Measurements from ENCODE around the gene SLC38A5. TPM values are rescaled to one million over a fixed set of nuclear protein-coding genes. Genes with fewer than 3 reads are reported as not detected.
"Not testable (repeated sequence)": the region's sequence is repeated elsewhere in the genome, so short reads cannot be mapped to it uniquely, and the experiment has no call there.

Gene SLC38A5
- total RNA-seq, 1 donor from 2014 or later: 146 TPM

DNA sequence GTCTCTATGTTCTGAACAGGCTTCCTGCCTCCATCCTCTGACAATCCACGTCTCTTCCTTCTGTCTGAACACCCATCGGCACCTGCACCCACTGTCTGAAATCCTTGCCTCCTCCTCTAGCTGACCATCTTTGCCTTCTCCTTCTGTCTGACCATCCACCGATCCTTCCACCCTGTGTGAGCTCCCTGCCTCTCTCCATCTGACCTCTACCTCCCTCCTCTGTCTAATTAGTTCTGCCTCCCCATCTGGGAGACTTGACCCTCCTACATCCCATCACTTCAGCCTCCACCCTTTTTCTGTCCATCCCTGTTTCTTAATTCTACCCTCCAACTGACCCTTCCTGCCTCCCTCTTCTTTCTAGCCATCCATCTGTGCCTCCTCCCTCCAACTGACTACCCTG, 10.0 kb downstream of the SLC38A5 start:
- intact Hi-C loops (cut with micrococcal nuclease): no loop called here
- Mint-ChIP-seq H3K4me3 (ENCODE audit: low read depth) (no peak overlapping the region), H3K4me1 (ENCODE audit: low read depth) (peaks cover 12% of the 10 kb centered on the region), H3K36me3 (ENCODE audit: low read depth) (peaks cover 53% of the 10 kb centered on the region), H3K9me3 (no peaks in the 10 kb centered on the region), H3K27me3 (ENCODE audit: low read depth) (no peaks in the 10 kb centered on the region), H3K27ac (no peak overlapping the region)
- no peak for DNase-seq (ENCODE audit: low spot score)

DNA sequence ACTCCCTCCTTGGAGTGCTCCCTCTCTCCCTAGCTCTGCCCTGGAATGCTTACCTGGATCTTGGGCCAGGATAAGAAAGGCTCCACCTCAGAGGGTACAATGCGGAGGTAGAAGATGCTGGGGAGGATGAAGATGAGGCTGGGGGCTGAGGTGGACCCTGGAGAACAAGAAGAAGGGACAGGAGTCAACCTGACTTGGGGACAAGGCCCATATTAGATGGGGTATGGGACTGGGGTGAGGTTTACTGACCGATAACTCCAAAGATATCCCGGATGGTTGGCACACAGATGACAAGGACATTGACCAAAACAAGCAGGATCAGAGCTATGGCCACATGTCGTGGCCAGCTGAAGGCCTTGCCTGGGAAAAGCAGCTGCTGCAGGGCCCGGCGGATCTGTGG, 10.6 kb downstream of the SLC38A5 start:
- H3K9me3 Mint-ChIP-seq: no peaks in the 10 kb centered on the region
- H3K27ac Mint-ChIP-seq: no peak overlapping the region
- no peak overlapping the region for H3K4me3 Mint-ChIP-seq (ENCODE audit: low read depth)
- intact Hi-C loops (cut with micrococcal nuclease): no loop called here
- peaks cover 50% of the 10 kb centered on the region for H3K36me3 Mint-ChIP-seq (ENCODE audit: low read depth)
- DNase-seq (ENCODE audit: low spot score): no peak
- no peaks in the 10 kb centered on the region for H3K27me3 Mint-ChIP-seq (ENCODE audit: low read depth)
- peaks cover 10% of the 10 kb centered on the region for H3K4me1 Mint-ChIP-seq (ENCODE audit: low read depth)

DNA sequence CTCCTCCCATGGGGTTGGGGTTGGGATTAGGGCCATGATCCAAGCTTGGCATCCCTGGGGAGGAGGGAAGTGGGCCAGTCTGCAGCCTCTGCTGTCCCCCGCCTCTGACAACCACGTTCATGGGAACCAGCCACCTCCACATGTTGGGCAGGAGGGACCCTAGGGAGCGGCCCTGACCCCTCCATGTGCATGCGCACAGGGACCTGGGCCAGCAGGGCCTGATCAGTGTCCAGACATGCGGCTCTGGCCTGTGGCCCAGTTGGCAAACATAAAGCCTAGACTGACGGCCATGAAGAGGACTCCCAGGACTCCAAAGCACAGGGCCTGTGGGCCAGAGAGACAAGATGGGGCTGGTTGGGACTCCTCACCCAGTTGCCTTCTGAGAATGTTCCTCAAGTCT, 11.3 kb downstream of the SLC38A5 start:
- no peak for DNase-seq (ENCODE audit: low spot score)

DNA sequence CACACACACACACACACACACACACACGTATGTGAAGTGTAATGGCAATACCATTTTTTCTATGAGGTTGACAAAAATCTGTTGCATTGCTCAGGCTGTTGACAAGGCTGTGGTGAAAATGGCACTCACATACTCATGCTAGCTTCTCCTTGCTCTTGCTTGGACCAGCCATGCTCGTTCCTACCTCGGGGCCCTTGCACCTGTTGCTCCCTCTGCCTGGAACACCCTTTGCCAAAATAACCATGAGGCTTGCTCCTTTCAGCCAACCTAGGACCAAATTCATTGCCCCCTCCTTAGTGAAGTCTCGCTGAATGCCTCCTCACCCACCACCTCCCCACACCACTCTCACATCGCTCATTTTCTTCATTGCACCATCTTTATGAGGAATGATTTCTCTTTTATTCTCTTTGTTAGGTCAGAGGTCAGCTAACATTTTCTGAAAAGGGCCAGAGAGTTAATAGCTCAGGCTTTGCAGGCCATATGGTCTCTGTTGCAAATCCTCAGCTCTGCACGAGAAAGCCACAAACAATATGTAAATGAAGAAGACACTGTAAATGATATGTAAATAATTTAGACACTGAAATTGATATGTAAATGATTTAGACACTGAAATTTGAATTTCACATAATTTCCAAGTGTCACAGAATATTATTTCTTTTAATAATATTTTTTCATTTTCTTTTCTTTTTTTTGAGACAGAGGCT, 13.3 kb downstream of the SLC38A5 start:
- no peak for DNase-seq (ENCODE audit: low spot score)
- Mint-ChIP-seq H3K27ac (no peak overlapping the region), H3K4me3 (ENCODE audit: low read depth) (no peak overlapping the region), H3K9me3 (no peaks in the 10 kb centered on the region), H3K4me1 (ENCODE audit: low read depth) (no peaks in the 10 kb centered on the region), H3K27me3 (ENCODE audit: low read depth) (no peaks in the 10 kb centered on the region), H3K36me3 (ENCODE audit: low read depth) (peaks cover 34% of the 10 kb centered on the region)
- intact Hi-C loops (cut with micrococcal nuclease): no loop called here

More for the DNA sequence above, 11.3 kb downstream of the SLC38A5 start:
- no peaks in the 10 kb centered on the region for H3K27me3 Mint-ChIP-seq (ENCODE audit: low read depth)
- no peaks in the 10 kb centered on the region for H3K9me3 Mint-ChIP-seq
- no peak overlapping the region for H3K4me3 Mint-ChIP-seq (ENCODE audit: low read depth)
- peaks cover 43% of the 10 kb centered on the region for H3K36me3 Mint-ChIP-seq (ENCODE audit: low read depth)
- peaks cover 4% of the 10 kb centered on the region for H3K4me1 Mint-ChIP-seq (ENCODE audit: low read depth)
- intact Hi-C loops (cut with micrococcal nuclease): no loop called here
- no peak overlapping the region for H3K27ac Mint-ChIP-seq

DNA sequence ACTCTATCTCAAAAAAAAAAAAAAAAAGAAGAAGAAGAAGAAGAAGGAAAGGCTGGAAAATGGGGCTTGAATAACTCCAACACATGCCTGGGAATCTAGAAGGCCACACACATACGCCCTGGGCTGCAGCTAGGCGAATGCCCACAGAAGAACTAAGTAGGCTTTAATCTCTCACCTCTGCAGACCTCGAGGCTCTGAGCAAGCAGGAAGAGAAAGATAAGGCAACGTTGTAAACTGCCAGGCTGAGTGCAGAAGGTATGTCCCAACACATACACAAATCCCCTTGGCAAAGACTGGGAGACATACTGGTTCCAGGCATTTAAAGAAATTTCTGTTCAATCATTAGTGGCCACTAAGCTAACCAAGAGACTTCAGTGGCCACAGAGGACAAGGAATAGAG, 18.4 kb downstream of the SLC38A5 start:
- H3K4me3 Mint-ChIP-seq (ENCODE audit: low read depth): no peak overlapping the region
- intact Hi-C loops (cut with micrococcal nuclease): no loop called here
- no peaks in the 10 kb centered on the region for H3K9me3 Mint-ChIP-seq
- DNase-seq (ENCODE audit: low spot score): no peak
- no peak overlapping the region for H3K27ac Mint-ChIP-seq
- peaks cover under 1% of the 10 kb centered on the region for H3K36me3 Mint-ChIP-seq (ENCODE audit: low read depth)
- H3K27me3 Mint-ChIP-seq (ENCODE audit: low read depth): no peaks in the 10 kb centered on the region
- no peaks in the 10 kb centered on the region for H3K4me1 Mint-ChIP-seq (ENCODE audit: low read depth)

DNA sequence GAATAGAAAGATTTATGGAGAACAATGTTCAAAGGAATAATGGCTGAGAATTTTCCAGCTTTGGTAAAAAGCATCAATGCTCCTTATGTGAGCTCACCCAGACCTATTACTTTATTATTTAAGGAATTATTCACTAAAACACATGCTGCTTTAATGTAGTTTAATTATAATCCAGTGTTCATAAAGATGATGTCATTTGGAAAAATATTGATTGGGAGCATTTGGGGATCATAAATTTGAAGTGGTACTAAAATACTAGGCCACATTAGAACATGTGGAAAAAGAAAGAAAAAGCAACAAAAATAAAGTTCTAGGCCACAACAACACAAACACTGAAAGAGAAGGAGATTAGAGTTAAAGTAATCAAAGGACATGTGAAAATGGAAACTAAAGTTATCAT, 20.0 kb downstream of the SLC38A5 start:
- Mint-ChIP-seq H3K27ac (no peak overlapping the region), H3K4me3 (ENCODE audit: low read depth) (no peak overlapping the region), H3K4me1 (ENCODE audit: low read depth) (no peaks in the 10 kb centered on the region), H3K9me3 (no peaks in the 10 kb centered on the region), H3K27me3 (ENCODE audit: low read depth) (no peaks in the 10 kb centered on the region), H3K36me3 (ENCODE audit: low read depth) (no peaks in the 10 kb centered on the region)
- DNase-seq (ENCODE audit: low spot score): no peak
- intact Hi-C loops (cut with micrococcal nuclease): no loop called here

DNA sequence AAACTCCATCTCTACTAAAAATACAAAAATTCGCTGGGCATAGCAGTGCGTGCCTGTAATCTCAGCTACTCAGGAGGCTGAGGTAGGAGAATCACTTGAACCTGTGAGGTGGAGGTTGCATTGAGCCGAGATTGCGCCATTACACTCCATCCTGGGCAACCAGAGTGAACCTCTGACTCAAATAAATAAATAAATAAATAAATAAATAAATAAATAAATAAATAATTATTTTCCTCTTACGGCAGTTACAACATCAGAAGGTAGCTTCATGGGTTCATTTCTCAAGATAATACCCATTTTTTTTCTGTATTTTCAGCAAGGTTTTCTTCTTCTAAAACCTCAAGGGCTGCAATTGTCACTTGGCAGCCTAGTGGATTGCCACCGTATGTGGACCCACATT, 22.9 kb downstream of the SLC38A5 start:
- H3K27ac Mint-ChIP-seq; DNase-seq (ENCODE audit: low spot score); H3K4me1 Mint-ChIP-seq (ENCODE audit: low read depth); H3K9me3 Mint-ChIP-seq; H3K4me3 Mint-ChIP-seq (ENCODE audit: low read depth); intact Hi-C loops (cut with micrococcal nuclease); H3K27me3 Mint-ChIP-seq (ENCODE audit: low read depth); H3K36me3 Mint-ChIP-seq (ENCODE audit: low read depth): not testable (repeated sequence)

DNA sequence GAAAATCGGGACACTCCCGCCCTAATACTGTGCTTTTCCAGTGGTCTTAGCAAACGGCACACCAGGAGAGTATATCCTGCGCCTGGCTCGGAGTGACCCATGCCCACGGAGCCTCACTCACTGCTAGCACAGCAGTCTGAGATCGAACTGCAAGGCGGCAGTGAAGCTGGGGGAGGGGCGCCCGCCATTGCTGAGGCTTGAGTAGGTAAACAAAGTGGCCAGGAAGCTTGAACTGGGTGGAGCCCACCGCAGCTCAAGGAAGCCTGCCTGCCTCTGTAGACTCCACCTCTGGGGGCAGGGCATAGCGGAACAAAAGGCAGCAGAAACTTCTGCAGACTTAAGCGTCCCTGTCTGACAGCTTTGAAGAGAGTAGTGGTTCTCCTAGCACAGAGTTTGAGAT, 36.3 kb downstream of the SLC38A5 start:
- H3K4me1 Mint-ChIP-seq (ENCODE audit: low read depth); DNase-seq (ENCODE audit: low spot score); H3K9me3 Mint-ChIP-seq; H3K27me3 Mint-ChIP-seq (ENCODE audit: low read depth); H3K27ac Mint-ChIP-seq; intact Hi-C loops (cut with micrococcal nuclease); H3K4me3 Mint-ChIP-seq (ENCODE audit: low read depth); H3K36me3 Mint-ChIP-seq (ENCODE audit: low read depth): not testable (repeated sequence)

DNA sequence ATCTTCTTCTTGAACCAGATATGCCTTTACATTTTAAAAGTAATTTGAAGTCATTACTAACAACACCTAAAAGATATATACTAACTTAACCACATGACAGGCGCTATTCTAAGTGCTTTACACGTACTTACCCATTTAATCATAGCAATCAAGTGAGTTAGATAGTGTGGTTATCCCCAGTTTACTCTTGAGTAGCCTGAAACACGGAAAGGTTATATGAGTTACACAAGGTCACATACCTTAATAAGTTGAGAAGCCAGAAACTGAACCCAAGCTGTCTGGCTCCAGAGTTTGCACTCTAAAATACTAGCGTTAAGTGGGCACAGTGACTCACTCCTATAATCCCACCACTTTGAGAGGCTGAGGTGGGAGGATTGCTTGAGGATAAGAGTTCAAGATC, 39.9 kb downstream of the SLC38A5 start:
- H3K27me3 Mint-ChIP-seq (ENCODE audit: low read depth); H3K27ac Mint-ChIP-seq; H3K4me1 Mint-ChIP-seq (ENCODE audit: low read depth); intact Hi-C loops (cut with micrococcal nuclease); H3K4me3 Mint-ChIP-seq (ENCODE audit: low read depth); H3K9me3 Mint-ChIP-seq; H3K36me3 Mint-ChIP-seq (ENCODE audit: low read depth); DNase-seq (ENCODE audit: low spot score): not testable (repeated sequence)

DNA sequence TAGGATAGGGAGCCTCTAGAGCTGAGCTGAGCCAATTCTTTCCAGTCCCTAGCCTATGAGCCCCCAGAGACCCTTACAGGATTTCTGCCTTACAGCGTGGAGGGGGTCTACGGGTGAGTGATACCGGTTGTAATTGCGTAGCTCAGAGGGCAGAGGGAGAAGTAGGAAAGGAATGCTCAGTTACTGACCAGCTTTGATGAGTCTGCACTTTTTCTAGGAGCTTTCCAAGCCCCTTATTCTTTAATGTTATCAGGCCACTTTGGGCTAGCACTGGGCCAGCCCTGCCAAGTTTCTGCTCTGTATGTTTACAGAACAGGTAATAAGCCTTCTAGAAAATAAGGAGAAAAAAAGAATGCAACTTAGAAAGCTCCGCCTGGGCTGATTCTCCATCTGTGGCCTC, 40.5 kb downstream of the SLC38A5 start:
- not testable (repeated sequence) for DNase-seq (ENCODE audit: low spot score); H3K27me3 Mint-ChIP-seq (ENCODE audit: low read depth)

DNA sequence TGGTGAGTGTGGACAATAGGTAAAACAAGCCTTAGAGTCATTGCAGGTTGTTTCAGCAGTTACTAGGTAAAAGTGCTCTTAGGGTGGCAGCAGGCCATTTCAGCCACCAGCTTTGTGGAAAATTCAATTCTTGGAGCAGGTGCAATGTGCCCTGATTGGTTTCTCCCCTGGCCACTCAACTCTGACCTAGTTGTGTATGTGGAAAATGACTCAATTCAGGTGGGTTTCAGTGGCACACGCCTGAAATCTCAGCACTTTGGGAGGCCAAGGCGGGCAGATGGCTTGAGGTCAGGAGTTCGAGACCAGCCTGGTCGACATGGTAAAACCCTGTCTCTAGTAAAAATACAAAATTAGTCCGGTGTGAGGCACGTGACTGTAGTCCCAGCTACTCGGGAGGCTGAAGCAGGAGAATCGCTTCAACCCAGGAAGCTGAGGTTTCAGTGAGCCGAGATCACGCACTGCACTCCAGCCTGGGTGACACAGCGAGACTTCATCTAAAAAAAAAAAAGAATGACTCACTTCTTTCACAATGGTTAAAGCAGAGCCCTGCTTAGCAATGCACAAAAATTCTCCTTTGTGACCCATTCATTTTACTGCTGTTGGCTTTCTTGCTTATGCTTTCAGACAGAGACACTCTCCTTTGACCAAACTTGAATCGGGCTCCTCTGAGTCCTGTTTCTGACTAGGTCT, 42.9 kb downstream of the SLC38A5 start:
- H3K4me3 Mint-ChIP-seq (ENCODE audit: low read depth); H3K9me3 Mint-ChIP-seq; DNase-seq (ENCODE audit: low spot score); H3K36me3 Mint-ChIP-seq (ENCODE audit: low read depth); H3K27me3 Mint-ChIP-seq (ENCODE audit: low read depth); intact Hi-C loops (cut with micrococcal nuclease); H3K4me1 Mint-ChIP-seq (ENCODE audit: low read depth); H3K27ac Mint-ChIP-seq: not testable (repeated sequence)

More for the DNA sequence above, 40.5 kb downstream of the SLC38A5 start:
- H3K4me1 Mint-ChIP-seq (ENCODE audit: low read depth); intact Hi-C loops (cut with micrococcal nuclease); H3K9me3 Mint-ChIP-seq; H3K27ac Mint-ChIP-seq; H3K36me3 Mint-ChIP-seq (ENCODE audit: low read depth); H3K4me3 Mint-ChIP-seq (ENCODE audit: low read depth): not testable (repeated sequence)

DNA sequence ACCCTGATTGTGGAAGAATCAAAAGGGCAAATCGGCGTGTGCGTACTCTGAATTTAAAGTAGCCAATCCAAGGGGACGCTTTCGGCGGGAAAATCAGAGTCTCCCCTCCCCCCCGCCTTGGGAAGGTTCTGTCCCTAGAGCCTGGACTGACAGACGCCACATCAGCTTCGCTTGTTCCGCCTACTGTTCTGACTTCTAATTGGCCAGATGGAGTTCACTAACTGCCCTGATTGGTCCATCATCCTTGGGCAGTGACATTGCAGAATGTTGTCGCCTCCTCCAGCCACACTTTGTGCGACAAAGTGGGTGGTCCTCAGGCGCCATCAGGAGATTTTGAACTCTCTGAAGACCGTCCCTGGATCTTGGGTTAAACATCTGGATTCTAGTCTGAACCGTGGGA, 58.2 kb downstream of the SLC38A5 start, which contains the start of gene SSX4B:
Gene SSX4B (minus strand): TSS at position 101 of the 400 bp plus-strand sequence. CDS start 588 bp downstream, outside the sequence.
- H3K4me3 Mint-ChIP-seq (ENCODE audit: low read depth); H3K27me3 Mint-ChIP-seq (ENCODE audit: low read depth); intact Hi-C loops (cut with micrococcal nuclease); H3K9me3 Mint-ChIP-seq; H3K4me1 Mint-ChIP-seq (ENCODE audit: low read depth); H3K27ac Mint-ChIP-seq; DNase-seq (ENCODE audit: low spot score); H3K36me3 Mint-ChIP-seq (ENCODE audit: low read depth): not testable (repeated sequence)

Measured in activated T-helper 2 cell treated with anti-CD3 and anti-CD28 coated beads, Interferon-gamma antibody, Interleukin-2, Interleukin-4, amounts not matched to agents 10 μg/mL and 5 μg/mL and 100 μg/mL, durations not matched to agents 14 hours and 24 hours and 36 hours (primary cell).